IMR-90 (cell line): Measurements from ENCODE around the gene CNBD2. TPM values are rescaled to one million over a fixed set of nuclear protein-coding genes. Genes with fewer than 3 reads are reported as not detected.
"Not testable (repeated sequence)": the region's sequence is repeated elsewhere in the genome, so short reads cannot be mapped to it uniquely, and the experiment has no call there.

Experiments used
- ATAC-seq: fragments of 200-7000 bp; cut with Tn5 transposase; 2 replicates; pipeline ENCODE4 v1.9.1; 2020; ENCODE audit warnings: low read depth, mild to moderate bottlenecking, moderate library complexity
- BruUV-seq: library from RNA; stranded (reverse); fragments of 400-500 nt; replicated peaks from 2 replicates; lab custom pipeline; 2021; lab: Mats Ljungman, UMichigan
- CTCF ChIA-PET: fragments of 300-600 bp; formaldehyde crosslinking; extraction: SDS; loops from one replicate; lab custom pipeline; 2021; ENCODE audit warnings: antibody characterized with exemption; lab: Yijun Ruan, JAX
- POLR2A ChIA-PET: fragments of 300-600 bp; sonication (Branson Sonifier 250); formaldehyde crosslinking; loops from one replicate; lab custom pipeline; 2022; ENCODE audit warnings: antibody characterized with exemption; ENCODE audit not compliant: unreplicated experiment; lab: Charles Lee
- DNase-seq: peaks from one replicate; pipeline ENCODE4 v3.0.0; 2013
- H2AFZ ChIP-seq: replicated peaks from 2 replicates; pipeline ENCODE3; 2013; ENCODE audit warnings: low read length, mild to moderate bottlenecking; ENCODE audit not compliant: poor library complexity
- H2AK5ac ChIP-seq: 2 replicates; pipeline ENCODE4 v1.6.1; 2013; ENCODE audit warnings: low read depth, low read length, inconsistent platforms
- H2AK9ac ChIP-seq: replicated peaks from 2 replicates; pipeline ENCODE3; 2013; ENCODE audit warnings: mild to moderate bottlenecking, low read depth, low read length, moderate library complexity; ENCODE audit not compliant: poor library complexity
- H2BK120ac ChIP-seq: 2 replicates; pipeline ENCODE4 v1.6.1; 2013; ENCODE audit warnings: low read depth, low read length, inconsistent platforms
- H2BK15ac ChIP-seq: 3 replicates; pipeline ENCODE4 v1.6.1; 2013; ENCODE audit warnings: low read depth, low read length, inconsistent platforms
- H2BK20ac ChIP-seq: 2 replicates; pipeline ENCODE4 v1.6.1; 2013; ENCODE audit warnings: low read depth, mild to moderate bottlenecking, inconsistent platforms, low read length, moderate library complexity
- H2BK5ac ChIP-seq: 2 replicates; pipeline ENCODE4 v1.6.1; 2013; ENCODE audit warnings: mild to moderate bottlenecking, low read depth, low read length, inconsistent platforms; ENCODE audit not compliant: poor library complexity, severe bottlenecking
- H3K14ac ChIP-seq: replicated peaks from 2 replicates; pipeline ENCODE4 v1.6.1; 2013; ENCODE audit warnings: low read depth, low read length, inconsistent platforms
- H3K18ac ChIP-seq: 2 replicates; pipeline ENCODE4 v1.6.1; 2013; ENCODE audit warnings: low read depth, low read length, control low read depth
- H3K23ac ChIP-seq: 2 replicates; pipeline ENCODE4 v1.6.1; 2013; ENCODE audit warnings: low read depth, low read length, inconsistent platforms
- H3K27ac ChIP-seq: 2 replicates; pipeline ENCODE4 v1.5.1; 2013; ENCODE audit warnings: mild to moderate bottlenecking, control low read depth, low read length; ENCODE audit not compliant: insufficient read depth
- H3K27me3 ChIP-seq: 2 replicates; pipeline ENCODE4 v1.6.1; 2013; ENCODE audit warnings: low read length; ENCODE audit not compliant: control insufficient read depth, insufficient read depth
- H3K36me3 ChIP-seq: 2 replicates; pipeline ENCODE4 v1.6.1; 2013; ENCODE audit warnings: low read length, mixed read lengths; ENCODE audit not compliant: control insufficient read depth, insufficient read depth
- H3K4ac ChIP-seq: 2 replicates; pipeline ENCODE4 v1.6.1; 2013; ENCODE audit warnings: low read depth, low read length, inconsistent platforms
- H3K4me1 ChIP-seq: 2 replicates; pipeline ENCODE4 v1.6.1; 2013; ENCODE audit warnings: low read length, mixed read lengths; ENCODE audit not compliant: control insufficient read depth, insufficient read depth
- H3K4me2 ChIP-seq: 2 replicates; pipeline ENCODE4 v1.6.1; 2013; ENCODE audit warnings: low read depth, mild to moderate bottlenecking, control low read depth, low read length, moderate library complexity
- H3K4me3 ChIP-seq: 2 replicates; pipeline ENCODE4 v1.5.1; 2013; ENCODE audit warnings: low read depth, mild to moderate bottlenecking, control low read depth, low read length, moderate library complexity; ENCODE audit not compliant: insufficient read depth
- H3K56ac ChIP-seq: 2 replicates; pipeline ENCODE4 v1.6.1; 2013; ENCODE audit warnings: low read length, inconsistent platforms; ENCODE audit not compliant: insufficient read depth; ENCODE audit errors: extremely low read depth
- H3K79me1 ChIP-seq, 2 experiments: 2 replicates each; pipeline ENCODE4 v1.6.1; 2013; ENCODE audit warnings: low read length in 2 of 2, inconsistent platforms in 1 of 2, low read depth in 1 of 2
- H3K9ac ChIP-seq: 2 replicates; pipeline ENCODE4 v1.6.1; 2013; ENCODE audit warnings: low read depth, low read length, control low read depth
- H3K9me1 ChIP-seq: 2 replicates; pipeline ENCODE4 v1.6.1; 2013; ENCODE audit warnings: low read length, inconsistent platforms; ENCODE audit not compliant: insufficient read depth
- H3K9me3 ChIP-seq: 2 replicates; pipeline ENCODE4 v1.6.1; 2013; ENCODE audit warnings: low read length; ENCODE audit not compliant: control insufficient read depth, insufficient read depth
- H4K20me1 ChIP-seq: 2 replicates; pipeline ENCODE4 v1.6.1; 2013; ENCODE audit warnings: low read length, inconsistent platforms; ENCODE audit not compliant: insufficient read depth
- H4K5ac ChIP-seq: 2 replicates; pipeline ENCODE4 v1.6.1; 2013; ENCODE audit warnings: mild to moderate bottlenecking, low read depth, low read length, control low read depth
- H4K8ac ChIP-seq, 2 experiments: 2 replicates each; pipeline ENCODE4 v1.6.1; 2013; ENCODE audit warnings: low read depth in 2 of 2, low read length in 2 of 2, control low read depth in 1 of 2, inconsistent platforms in 1 of 2
- H4K91ac ChIP-seq: 2 replicates; pipeline ENCODE4 v1.6.1; 2013; ENCODE audit warnings: low read depth, low read length, inconsistent platforms; ENCODE audit not compliant: insufficient read depth
- BHLHE40 ChIP-seq: fragments of 150-350 bp; IDR thresholded peaks from 2 replicates; pipeline ENCODE4 v1.6.1; 2016; ENCODE audit warnings: mild to moderate bottlenecking, low read depth, low read length
- CTCF ChIP-seq: conservative IDR thresholded peaks from 2 replicates; pipeline ENCODE4 v1.5.1; 2012; ENCODE audit warnings: mild to moderate bottlenecking, low read depth, low read length, improper control_type of control experiment
- FOS ChIP-seq: fragments of 150-350 bp; IDR thresholded peaks from 2 replicates; pipeline ENCODE4 v1.6.1; 2016; ENCODE audit warnings: low read depth, low read length
- MAFK ChIP-seq: IDR thresholded peaks from 2 replicates; pipeline ENCODE4 v1.6.1; 2012; ENCODE audit warnings: low read depth, low read length, improper control_type of control experiment
- RAD21 ChIP-seq: IDR thresholded peaks from 2 replicates; pipeline ENCODE4 v1.6.1; 2012; ENCODE audit warnings: low read length, improper control_type of control experiment
- RFX5 ChIP-seq: IDR thresholded peaks from 2 replicates; pipeline ENCODE4 v1.8.0; 2012; ENCODE audit warnings: low read depth, mild to moderate bottlenecking, low read length, moderate library complexity
- USF2 ChIP-seq: fragments of 150-350 bp; IDR thresholded peaks from 2 replicates; pipeline ENCODE4 v1.6.1; 2017; ENCODE audit warnings: mild to moderate bottlenecking, antibody characterized with exemption, low read length, low read depth
- WGBS, 2 experiments: methylation state at CpG; one replicate each; pipeline versions ENCODE4 v1.1.5 to v1.1.7; 2013; ENCODE audit warnings: missing lambda C conversion rate in 2 of 2; ENCODE audit not compliant: insufficient read length in 1 of 2; ENCODE audit errors: extremely low coverage in 2 of 2; 5-methylcytosine and 5-hydroxymethylcytosine counted together
- dilution Hi-C: fragments of 300-500 bp; cut with HindIII; formaldehyde crosslinking; loops from one replicate; pipeline ENCODE4 v1.14.3; 2018; ENCODE audit warnings: low sequenced_read_pairs; ENCODE audit not compliant: unreplicated experiment
- in situ Hi-C: fragments of 300-500 bp; cut with MboI; formaldehyde crosslinking; loops from 3 replicates; pipeline ENCODE4 v1.14.3; 2019; ENCODE audit warnings: low sequenced_read_pairs, inconsistent platforms, mixed read lengths
- intact Hi-C: fragments of 100-400 bp; cut with micrococcal nuclease; formaldehyde crosslinking; loops from 2 replicates; pipeline ENCODE4 v1.10.0; 2022
- polyA plus RNA-seq, 3 experiments: library from polyadenylated mRNA; depleted of rRNA; stranded (reverse); fragments of >200 nt; gene quantifications; 2 replicates each; pipeline ENCODE4 v1.2.3, GENCODE V29; 2012; ENCODE audit warnings: low replicate concordance in 1 of 3
- total RNA-seq: library from RNA; depleted of rRNA; stranded (reverse); fragments of >200 nt; gene quantifications from 2 replicates; pipeline ENCODE4 v1.2.3, GENCODE V29; 2012

CNBD2 gene
- total and polyA plus RNA-seq, 2 of the 4 experiments (the other 2 are of a cell fraction) = 0.90 to 1.7 TPM

- H4K20me1 ChIP-seq = no peaks in the 10 kb centered on the region
- no peak overlapping the region for H3K14ac ChIP-seq
- 0% methylated on average over 1 of the region's 2 CpGs; no CpG with 5 or more reads in 1 of the 2 experiments for WGBS, 2 experiments
- no peak for DNase-seq
- in situ Hi-C loops (no loop called here), intact Hi-C loops (no loop called here), dilution Hi-C loops (no loop called here)
- no peak overlapping the region for H3K18ac ChIP-seq
- H3K27me3 ChIP-seq = peaks cover 27% of the 10 kb centered on the region
- H3K27ac ChIP-seq = no peak overlapping the region
- H3K4ac ChIP-seq = no peak overlapping the region
- no peak for ATAC-seq
- no peak overlapping the region for H3K4me3 ChIP-seq
- H3K9me1 ChIP-seq = no peaks in the 10 kb centered on the region
- H2AK5ac ChIP-seq = no peak overlapping the region
- no peak overlapping the region for H2BK120ac ChIP-seq
- ChIA-PET POLR2A (no interaction called here), CTCF (interaction anchor here (0.6 kb wide), 2 partner anchors 12 to 1922 kb away, joined by 4 to 5 read pairs; no protein-coding TSS in a partner anchor)
- H3K9me3 ChIP-seq = no peaks in the 10 kb centered on the region
- no peak for TF ChIP-seq CTCF
- no peak for TF ChIP-seq RAD21
- TF ChIP-seq BHLHE40 = no peak
- no peak for TF ChIP-seq MAFK
- no peak for TF ChIP-seq USF2
- TF ChIP-seq FOS = no peak
- no peak for TF ChIP-seq RFX5
- H3K4me2 ChIP-seq = no peak overlapping the region
- no peaks in the 10 kb centered on the region for H3K4me1 ChIP-seq
- no peak overlapping the region for H2BK20ac ChIP-seq
- no peak overlapping the region for H2BK5ac ChIP-seq
- H4K91ac ChIP-seq = no peak overlapping the region
- H4K5ac ChIP-seq = no peak overlapping the region
- H3K36me3 ChIP-seq = no peaks in the 10 kb centered on the region
- H2BK15ac ChIP-seq = no peak overlapping the region
- H2AK9ac ChIP-seq = no peak overlapping the region
- no TSS peak for BruUV-seq
- H2AFZ ChIP-seq = no peak overlapping the region
- no peak overlapping the region for H3K23ac ChIP-seq
- no peak overlapping the region for H4K8ac ChIP-seq
- no peak overlapping the region for H3K56ac ChIP-seq
- no peaks in the 10 kb centered on the region for H3K79me1 ChIP-seq
- no peak overlapping the region for H3K9ac ChIP-seq
Measured at GRCh38 chr20:36074983-36075382, 106.6 kb downstream of the CNBD2 start.

- H2BK15ac ChIP-seq, H3K4me2 ChIP-seq, H3K4me3 ChIP-seq, H3K23ac ChIP-seq, POLR2A ChIA-PET, H2AK9ac ChIP-seq, H3K9me3 ChIP-seq, H3K9ac ChIP-seq, intact Hi-C loops, CTCF ChIA-PET, H2AK5ac ChIP-seq, H3K14ac ChIP-seq, H2BK120ac ChIP-seq, H2AFZ ChIP-seq, H3K9me1 ChIP-seq, dilution Hi-C loops, H3K79me1 ChIP-seq, H3K27ac ChIP-seq, DNase-seq, H4K8ac ChIP-seq, H3K4me1 ChIP-seq, H3K36me3 ChIP-seq, ATAC-seq, H2BK5ac ChIP-seq, H3K56ac ChIP-seq, BruUV-seq, H3K18ac ChIP-seq, in situ Hi-C loops, H4K91ac ChIP-seq, H4K20me1 ChIP-seq, H4K5ac ChIP-seq, H3K4ac ChIP-seq, H2BK20ac ChIP-seq: not testable (repeated sequence)
- H3K27me3 ChIP-seq = peaks cover 17% of the 10 kb centered on the region
- no CpG with 5 or more reads among the region's 5 CpGs for WGBS, 2 experiments
Measured at GRCh38 chr20:36077762-36078161, 109.4 kb downstream of the CNBD2 start.
